NK-92 (cell line): ENCODE results near the gene ENOPH1.
"Not testable (repeated sequence)": the region's sequence is repeated elsewhere in the genome, so short reads cannot be mapped to it uniquely, and the experiment has no call there.

Source experiments
- DNase-seq: peaks from one replicate; lab custom pipeline; 2025; ENCODE audit not compliant: unreplicated experiment; lab: John Stamatoyannopoulos, UW

The ENOPH1 gene

GRCh38 chr4:82467471-82467870 is 37.1 kb downstream of the ENOPH1 start:
- DNase-seq = no peak

- DNase-seq = no peak
Measured at GRCh38 chr4:82469791-82470345, 39.5 kb downstream of the ENOPH1 start.

- DNase-seq = not testable (repeated sequence)
Measured at GRCh38 chr4:82473080-82473479, 42.7 kb downstream of the ENOPH1 start.

GRCh38 chr4:82473621-82474164 is 43.3 kb downstream of the ENOPH1 start:
- no peak for DNase-seq

- DNase-seq = not testable (repeated sequence)
Measured at GRCh38 chr4:82475931-82476330, 45.5 kb downstream of the ENOPH1 start.

- not testable (repeated sequence) for DNase-seq
Measured at GRCh38 chr4:82477469-82477868, 47.1 kb downstream of the ENOPH1 start.

- no peak for DNase-seq
Measured at GRCh38 chr4:82479562-82479961, 49.2 kb downstream of the ENOPH1 start.

- no peak for DNase-seq
Measured at GRCh38 chr4:82480771-82481505, 50.5 kb downstream of the ENOPH1 start.

- no peak for DNase-seq
Measured at GRCh38 chr4:82481506-82481840, 51.1 kb downstream of the ENOPH1 start.

GRCh38 chr4:82482387-82482786 is 52.0 kb downstream of the ENOPH1 start:
- DNase-seq = no peak

- DNase-seq = no peak
Measured at GRCh38 chr4:82484996-82485783, 54.8 kb downstream of the ENOPH1 start.

GRCh38 chr4:82489076-82489475 is 58.7 kb downstream of the ENOPH1 start:
- no peak for DNase-seq

- no peak for DNase-seq
Measured at GRCh38 chr4:82489987-82490386, 59.6 kb downstream of the ENOPH1 start.

GRCh38 chr4:82491251-82491960 is 61.0 kb downstream of the ENOPH1 start:
- no peak for DNase-seq

GRCh38 chr4:82493721-82494425 is 63.5 kb downstream of the ENOPH1 start:
- DNase-seq = no peak

GRCh38 chr4:82495666-82496065 is 65.3 kb downstream of the ENOPH1 start:
- no peak for DNase-seq

- no peak for DNase-seq
Measured at GRCh38 chr4:82496349-82496748, 66.0 kb downstream of the ENOPH1 start.

GRCh38 chr4:82499738-82500434 is 69.5 kb downstream of the ENOPH1 start:
- DNase-seq = no peak

- no peak for DNase-seq
Measured at GRCh38 chr4:82500435-82501153, 70.2 kb downstream of the ENOPH1 start.

GRCh38 chr4:82501154-82501442 is 70.7 kb downstream of the ENOPH1 start:
- DNase-seq = no peak
